RWPE2 (cell line): ENCODE data around the gene NIPAL1.
"Not testable (repeated sequence)": the region's sequence is repeated elsewhere in the genome, so short reads cannot be mapped to it uniquely, and the experiment has no call there.

ENCODE experiments used
- ATAC-seq: fragments of 200-7000 bp; cut with Tn5 transposase; 3 replicates; pipeline ENCODE4 v1.9.1; 2021; ENCODE audit warnings: low read depth
- DNase-seq: peaks from one replicate; pipeline ENCODE4 v3.0.0-alpha.2; 2020; ENCODE audit warnings: low spot score
- H3K27ac ChIP-seq: fragments of 450-650 bp; 2 replicates; pipeline ENCODE4 v1.5.1; 2017; ENCODE audit warnings: mild to moderate bottlenecking; ENCODE audit not compliant: poor library complexity, severe bottlenecking
- H3K27me3 ChIP-seq: fragments of 250-450 bp; sonication (Bioruptor Pico); 2 replicates; pipeline ENCODE4 v1.5.1; 2021; ENCODE audit warnings: mild to moderate bottlenecking, moderate library complexity; ENCODE audit not compliant: insufficient read depth, poor library complexity, severe bottlenecking
- H3K36me3 ChIP-seq: fragments of 250-450 bp; sonication (Bioruptor Pico); 2 replicates; pipeline ENCODE4 v1.5.1; 2020; ENCODE audit warnings: low read depth, mild to moderate bottlenecking, moderate library complexity
- H3K4me1 ChIP-seq: fragments of 250-450 bp; sonication (Bioruptor Pico); 2 replicates; pipeline ENCODE4 v1.5.1; 2021; ENCODE audit warnings: mild to moderate bottlenecking, moderate library complexity; ENCODE audit not compliant: insufficient read depth, poor library complexity, severe bottlenecking
- H3K4me3 ChIP-seq: fragments of 250-450 bp; sonication (Bioruptor Pico); 2 replicates; pipeline ENCODE4 v1.5.1; 2021; ENCODE audit warnings: mild to moderate bottlenecking, moderate library complexity; ENCODE audit not compliant: severe bottlenecking
- H3K9me3 ChIP-seq: fragments of 250-450 bp; sonication (Bioruptor Pico); 2 replicates; pipeline ENCODE4 v1.5.1; 2021; ENCODE audit warnings: mild to moderate bottlenecking, moderate library complexity; ENCODE audit not compliant: severe bottlenecking
- TF ChIP-seq, protein P1 (sequence below): fragments of 450-650 bp; IDR thresholded peaks from one replicate; pipeline ENCODE4 v1.5.1; 2017; ENCODE audit warnings: mild to moderate bottlenecking, moderate library complexity; ENCODE audit not compliant: poor library complexity, severe bottlenecking

NIPAL1 gene

DNA sequence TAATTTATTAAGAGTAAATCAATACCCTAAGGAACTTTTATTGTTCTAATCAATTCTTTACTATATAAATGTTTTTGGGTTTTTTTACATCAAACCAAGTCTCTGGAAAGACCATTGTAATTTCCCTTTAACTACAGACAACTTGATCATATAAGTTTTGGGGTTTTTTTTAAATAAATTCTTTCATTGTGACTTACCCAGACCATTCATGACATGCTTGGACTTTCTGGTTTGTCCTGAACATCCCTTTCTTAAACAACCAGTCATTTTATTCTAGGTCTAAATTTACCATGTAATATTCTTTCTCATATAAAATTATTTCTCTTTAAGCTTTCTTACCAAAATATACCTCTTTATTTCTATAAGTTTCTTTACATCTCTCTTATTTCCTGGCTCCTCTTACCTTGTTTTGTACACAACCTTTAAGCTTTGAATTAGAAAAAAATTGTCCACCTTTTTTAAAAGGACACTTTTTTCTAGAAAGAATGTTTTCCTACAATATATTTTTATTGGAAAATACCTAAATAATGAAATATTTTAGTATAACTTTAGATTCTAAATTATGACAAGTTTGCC, 8.5 kb upstream of the NIPAL1 start:
- Histone ChIP-seq H3K27ac (no peak overlapping the region), H3K9me3 (peaks cover 19% of the 10 kb centered on the region), H3K4me3 (no peak overlapping the region), H3K36me3 (no peaks in the 10 kb centered on the region), H3K27me3 (peaks cover 2% of the 10 kb centered on the region), H3K4me1 (no peaks in the 10 kb centered on the region)
- TF ChIP-seq, protein P1, sequence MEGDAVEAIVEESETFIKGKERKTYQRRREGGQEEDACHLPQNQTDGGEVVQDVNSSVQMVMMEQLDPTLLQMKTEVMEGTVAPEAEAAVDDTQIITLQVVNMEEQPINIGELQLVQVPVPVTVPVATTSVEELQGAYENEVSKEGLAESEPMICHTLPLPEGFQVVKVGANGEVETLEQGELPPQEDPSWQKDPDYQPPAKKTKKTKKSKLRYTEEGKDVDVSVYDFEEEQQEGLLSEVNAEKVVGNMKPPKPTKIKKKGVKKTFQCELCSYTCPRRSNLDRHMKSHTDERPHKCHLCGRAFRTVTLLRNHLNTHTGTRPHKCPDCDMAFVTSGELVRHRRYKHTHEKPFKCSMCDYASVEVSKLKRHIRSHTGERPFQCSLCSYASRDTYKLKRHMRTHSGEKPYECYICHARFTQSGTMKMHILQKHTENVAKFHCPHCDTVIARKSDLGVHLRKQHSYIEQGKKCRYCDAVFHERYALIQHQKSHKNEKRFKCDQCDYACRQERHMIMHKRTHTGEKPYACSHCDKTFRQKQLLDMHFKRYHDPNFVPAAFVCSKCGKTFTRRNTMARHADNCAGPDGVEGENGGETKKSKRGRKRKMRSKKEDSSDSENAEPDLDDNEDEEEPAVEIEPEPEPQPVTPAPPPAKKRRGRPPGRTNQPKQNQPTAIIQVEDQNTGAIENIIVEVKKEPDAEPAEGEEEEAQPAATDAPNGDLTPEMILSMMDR, result no peak
- DNase-seq, result no peak
- ATAC-seq, result no peak

DNA sequence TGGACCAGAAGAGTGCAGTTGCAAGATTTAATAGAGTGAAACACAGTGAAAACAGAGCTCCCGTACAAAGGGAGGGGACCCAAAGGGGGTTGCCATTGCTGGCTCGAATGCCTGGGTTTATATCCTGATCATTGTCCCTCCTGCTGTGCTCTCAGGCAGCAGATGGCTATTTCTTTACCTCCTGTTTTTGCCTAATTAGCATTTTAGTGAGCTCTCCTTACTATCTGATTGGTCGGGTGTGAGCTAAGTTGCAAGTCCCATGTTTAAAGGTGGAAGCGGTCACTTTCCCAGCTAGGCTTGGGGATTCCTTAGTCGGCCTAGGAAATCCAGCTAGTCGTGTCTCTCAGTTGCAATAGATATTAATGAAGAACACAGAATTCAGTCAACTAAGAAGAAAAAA, 5.7 kb upstream of the NIPAL1 start:
- peaks cover 17% of the 10 kb centered on the region for H3K9me3 ChIP-seq
- not testable (repeated sequence) for ATAC-seq, DNase-seq, H3K36me3 ChIP-seq, H3K4me3 ChIP-seq, H3K27me3 ChIP-seq, H3K4me1 ChIP-seq, H3K27ac ChIP-seq

DNA sequence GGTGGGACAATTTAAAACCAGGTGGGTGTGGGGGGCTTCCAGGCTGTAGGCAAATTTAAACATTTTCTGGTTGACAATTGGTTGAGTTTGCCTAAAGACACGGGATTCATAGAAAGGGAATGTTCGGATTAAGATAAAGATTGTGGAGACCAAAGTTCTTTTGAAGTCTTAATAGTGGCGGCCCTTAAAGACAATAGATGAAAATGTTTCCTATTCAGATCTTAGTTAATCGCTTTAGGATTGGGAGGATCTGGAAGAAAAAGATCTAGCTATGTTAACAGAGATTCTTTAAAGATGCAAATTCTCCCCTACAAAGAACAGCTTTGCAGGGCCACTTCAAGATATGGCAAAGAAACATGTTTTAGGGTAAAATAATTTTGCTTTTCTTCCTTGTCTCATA, 4.8 kb upstream of the NIPAL1 start:
- H3K9me3 ChIP-seq, result peaks cover 17% of the 10 kb centered on the region
- H3K36me3 ChIP-seq, result no peaks in the 10 kb centered on the region
- H3K4me1 ChIP-seq, result no peaks in the 10 kb centered on the region
- H3K27ac ChIP-seq, result no peak overlapping the region
- peaks cover 2% of the 10 kb centered on the region for H3K27me3 ChIP-seq
- no peak for DNase-seq
- TF ChIP-seq, protein P1, result no peak
- H3K4me3 ChIP-seq, result no peak overlapping the region
- ATAC-seq, result no peak

DNA sequence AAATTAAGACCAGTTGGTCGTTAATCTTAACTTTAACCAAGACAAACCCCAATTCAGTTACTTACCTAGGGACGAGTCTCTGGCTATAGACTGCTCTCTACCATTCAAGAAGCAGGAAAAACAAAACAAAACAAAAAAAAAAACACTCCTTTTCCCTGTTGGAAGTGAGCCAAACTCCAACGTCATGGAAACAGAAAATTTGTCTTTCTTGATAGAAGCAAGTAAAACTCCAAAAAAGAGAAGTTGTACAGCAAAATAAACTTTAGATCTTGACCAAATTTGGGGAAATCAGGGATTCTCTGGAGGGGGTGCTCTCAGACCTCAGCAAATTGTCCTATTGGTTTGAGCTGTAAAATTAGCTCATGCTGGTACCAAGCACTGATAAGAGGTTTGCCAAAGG, 3.7 kb upstream of the NIPAL1 start:
- DNase-seq, result no peak
- peaks cover 12% of the 10 kb centered on the region for H3K9me3 ChIP-seq
- TF ChIP-seq, protein P1, result no peak

DNA sequence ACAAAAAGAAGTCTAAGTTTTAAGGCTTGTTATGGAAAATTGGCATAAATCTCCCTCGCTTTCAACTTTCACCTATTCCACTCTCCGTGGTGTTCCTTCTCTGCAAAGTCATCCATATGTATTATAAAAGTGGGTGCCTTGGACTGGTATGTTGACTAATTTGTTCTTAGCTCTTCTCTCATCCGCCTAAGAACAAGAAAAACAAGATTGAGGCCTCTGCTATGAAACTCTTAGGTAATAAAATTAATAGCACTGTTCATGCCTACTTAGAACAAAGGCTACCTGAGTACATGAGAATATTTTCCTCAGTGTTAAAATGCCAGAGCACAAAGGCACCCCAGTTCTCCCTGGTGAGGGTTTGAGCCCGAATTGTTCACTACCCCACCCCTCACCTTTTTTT, 1.4 kb upstream of the NIPAL1 start:
- Histone ChIP-seq H3K36me3 (no peaks in the 10 kb centered on the region), H3K27ac (no peak overlapping the region), H3K4me3 (no peak overlapping the region), H3K4me1 (peaks cover 5% of the 10 kb centered on the region), H3K9me3 (no peaks in the 10 kb centered on the region), H3K27me3 (no peaks in the 10 kb centered on the region)
- ATAC-seq (no peak), DNase-seq (no peak)
- TF ChIP-seq, protein P1, result no peak

More for the DNA sequence above, 3.7 kb upstream of the NIPAL1 start:
- no peaks in the 10 kb centered on the region for H3K36me3 ChIP-seq
- no peak overlapping the region for H3K4me3 ChIP-seq
- H3K27ac ChIP-seq, result no peak overlapping the region
- ATAC-seq, result no peak
- H3K4me1 ChIP-seq, result peaks cover 4% of the 10 kb centered on the region
- H3K27me3 ChIP-seq, result no peaks in the 10 kb centered on the region
